ENCODE results near the gene CARS1.

DNA sequence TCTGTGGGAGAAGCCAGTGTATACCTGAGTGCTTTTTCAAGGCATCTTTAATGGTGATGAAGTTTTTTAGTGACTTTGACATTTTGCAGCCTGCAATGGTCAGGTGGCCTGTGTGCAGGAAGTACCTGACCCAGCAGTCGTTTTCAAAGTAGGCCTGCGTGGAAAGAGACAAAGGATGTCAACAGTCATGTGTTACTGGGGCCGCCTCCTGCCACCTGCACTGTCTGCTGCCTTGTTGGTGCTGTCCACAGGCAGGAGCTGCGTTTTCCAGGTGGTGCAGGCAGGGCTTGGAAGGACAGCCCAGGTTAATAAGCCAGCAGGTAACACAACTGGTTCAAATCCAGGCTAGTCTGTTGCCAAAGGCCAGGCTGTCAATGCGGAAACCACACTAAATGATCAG, 38.6 kb downstream of the CARS1 start:
- TF ChIP-seq CTCF (IDR thresholded peaks at IDR 0.05) (no peak), POLR2AphosphoS5 (IDR thresholded peaks at IDR 0.05; ENCODE audit: insufficient read depth in 1 of 2, low read depth in 1 of 2) (no peak), POLR2A (IDR thresholded peaks at IDR 0.05) (no peak)

Data from vagina (tissue), 2 donors.